GM12801 (cell line): ENCODE results near the gene CFAP92.

ENCODE experiments used
- CTCF ChIP-seq: IDR thresholded peaks from one replicate; pipeline ENCODE4 v1.5.1; 2011; ENCODE audit warnings: control low read depth; ENCODE audit not compliant: insufficient read length; ENCODE audit errors: extremely low read depth

CFAP92 gene

DNA sequence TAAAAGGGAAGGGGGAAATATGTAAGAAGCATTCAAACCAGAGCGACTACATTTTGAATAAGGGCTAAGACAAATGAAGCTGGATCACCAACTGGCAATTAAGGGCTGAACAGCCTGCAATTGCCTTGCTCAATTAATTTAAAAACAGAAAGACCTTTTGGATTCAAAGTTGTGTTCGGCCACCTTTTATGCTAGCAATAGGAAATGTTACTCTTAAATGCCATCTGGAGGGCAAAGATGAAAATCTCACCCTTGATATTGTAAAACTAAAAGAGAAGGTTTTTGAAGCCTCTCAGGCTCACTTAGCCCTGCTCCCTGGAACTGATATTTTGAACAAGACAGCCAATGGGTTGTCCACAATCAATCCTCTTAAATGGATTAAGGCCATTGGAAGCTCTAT lies 70.3 kb downstream of the CFAP92 start:
- TF ChIP-seq CTCF: no peak

DNA sequence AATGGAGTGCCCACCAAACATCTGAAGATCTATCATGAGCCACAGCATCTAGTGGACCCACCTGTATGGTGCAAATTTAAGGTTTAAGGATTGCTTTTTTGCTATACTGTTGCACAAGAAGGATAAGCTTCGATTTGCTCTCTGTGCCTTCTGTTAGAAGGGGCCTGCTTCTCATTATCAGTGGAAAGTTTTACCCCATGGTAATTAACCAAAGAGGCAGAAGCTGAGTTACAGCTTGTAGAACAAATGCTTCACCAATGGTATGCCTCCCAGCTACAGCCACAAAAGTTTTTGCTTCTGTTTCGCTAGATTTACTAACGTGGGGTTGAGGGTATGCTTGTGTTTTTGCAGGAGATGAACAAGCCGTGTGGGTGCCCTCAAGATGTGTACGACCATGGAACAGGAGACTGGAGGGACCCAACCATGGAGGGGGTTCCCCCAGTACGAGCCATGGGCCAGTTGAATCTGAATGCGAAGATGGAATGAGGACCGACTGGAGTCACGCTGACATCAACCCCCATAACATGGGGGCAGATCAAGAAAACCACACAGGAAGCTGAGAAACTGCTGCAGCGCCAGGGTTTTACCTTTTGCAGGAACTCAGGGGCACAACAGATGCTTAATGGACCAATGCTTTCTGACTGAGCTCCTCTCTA lies 70.9 kb downstream of the CFAP92 start:
- no peak for TF ChIP-seq CTCF

DNA sequence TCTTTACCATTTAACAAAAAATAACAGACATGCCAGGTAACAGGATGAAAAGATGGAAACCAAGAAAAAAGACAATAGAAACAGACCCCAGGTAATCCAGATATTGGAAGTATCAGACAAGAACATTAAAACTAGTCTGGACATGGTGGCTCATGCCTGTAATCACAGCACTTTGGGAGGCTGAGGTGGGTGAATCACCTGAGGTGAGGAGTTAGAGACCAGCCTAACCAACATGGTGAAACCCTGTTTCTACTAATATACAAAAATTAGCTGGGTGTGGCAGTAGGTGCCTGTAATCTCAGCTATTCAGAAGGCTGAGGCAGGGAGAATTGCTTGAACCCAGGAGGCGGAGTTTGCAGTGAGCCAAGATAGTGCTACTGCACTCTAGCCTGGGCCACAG lies 73.9 kb downstream of the CFAP92 start:
- TF ChIP-seq CTCF: no peak

- no peak for TF ChIP-seq CTCF
These were observed 76.6 kb downstream of the CFAP92 start for GRCh38 chr3:128917291-128917690.

DNA sequence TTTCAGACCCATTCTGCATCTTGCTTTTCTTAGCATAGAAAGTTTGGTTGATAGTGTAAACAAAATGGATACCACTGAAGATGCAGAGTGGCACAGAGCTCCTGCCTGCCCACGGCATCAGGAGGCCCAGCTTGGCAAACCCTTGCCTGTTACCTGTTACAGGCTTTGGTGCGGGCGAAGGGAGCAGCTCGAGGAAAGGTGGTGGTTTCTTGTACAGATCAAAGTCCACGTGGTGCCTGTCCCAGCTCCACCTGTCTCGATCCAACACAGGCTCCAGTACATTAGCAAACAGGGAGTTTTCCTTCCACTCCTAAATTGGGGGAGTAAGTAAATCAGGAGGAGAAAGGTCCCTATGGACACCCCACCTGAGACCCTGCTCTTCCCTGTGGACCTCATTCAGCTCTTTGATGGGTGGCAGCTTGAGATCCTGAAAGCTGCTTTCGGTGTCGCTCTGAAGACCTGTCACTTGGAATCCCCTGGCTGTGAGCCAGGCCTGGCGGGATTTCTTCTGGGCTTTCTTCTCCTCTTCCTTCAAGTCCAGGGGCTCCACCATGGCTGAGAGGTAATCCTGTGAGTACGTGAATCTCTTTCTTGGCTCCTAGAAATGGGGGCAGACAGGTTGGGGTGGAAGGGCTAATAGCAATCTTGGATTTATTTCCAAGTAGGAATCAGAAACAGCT lies 78.8 kb downstream of the CFAP92 start:
- no peak for TF ChIP-seq CTCF

DNA sequence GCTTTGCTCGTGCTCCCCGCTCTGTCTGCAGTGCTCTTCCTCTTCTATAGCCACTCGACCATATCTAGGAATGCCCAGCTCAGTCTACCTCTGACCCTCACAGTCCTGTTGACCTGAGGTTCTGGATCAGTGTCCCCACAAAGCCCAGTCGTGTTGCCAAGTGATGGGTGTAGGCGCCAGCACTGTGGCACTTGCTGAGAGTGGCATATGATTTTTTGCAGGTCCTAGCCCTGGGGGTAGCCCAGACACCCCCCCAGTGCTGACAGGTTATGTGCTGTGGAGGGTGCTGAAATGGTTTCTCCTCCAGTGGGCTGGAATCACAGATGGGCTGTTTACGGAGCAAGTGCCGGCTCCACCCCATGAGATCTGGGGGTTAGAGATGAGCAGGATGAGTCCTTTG lies 82.0 kb downstream of the CFAP92 start:
- no peak for TF ChIP-seq CTCF

DNA sequence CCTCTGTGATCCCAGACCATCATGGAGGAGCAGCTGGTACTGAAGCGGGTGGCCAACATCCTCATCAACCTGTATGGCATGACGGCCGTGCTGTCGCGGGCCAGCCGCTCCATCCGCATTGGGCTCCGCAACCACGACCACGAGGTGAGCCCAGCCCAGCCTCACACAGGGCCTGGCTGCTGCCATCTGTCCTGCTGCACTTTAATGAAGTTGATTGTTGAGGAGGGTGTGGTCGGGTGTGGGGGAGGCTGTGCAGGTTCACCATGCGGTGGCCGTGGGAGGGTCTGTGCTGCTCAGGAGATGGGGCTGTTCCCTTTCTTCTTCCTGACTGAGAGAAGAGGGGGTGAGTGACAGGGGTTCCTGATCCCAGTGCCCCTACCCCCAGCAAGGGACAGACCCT lies 83.9 kb downstream of the CFAP92 start:
- TF ChIP-seq CTCF: no peak
